Stomach (tissue), 4 donors: ENCODE results near the gene CRYBA4.

Experiments used
- EP300 ChIP-seq: sonication (generic); formaldehyde crosslinking; IDR thresholded peaks from one replicate; pipeline ENCODE4 v1.6.1; 2017; ENCODE audit warnings: antibody characterized with exemption
- TF ChIP-seq, protein P1 (sequence below), 7 experiments: fragments of 450-650 bp in 4 of 7; fragments of 200-600 bp in 3 of 7; sonication (generic) in 3 of 7; IDR thresholded peaks; one replicate each; pipeline ENCODE4 v1.5.1; 2016 to 2019; ENCODE audit warnings: antibody characterized with exemption in 7 of 7, control low read depth in 2 of 7, mild to moderate bottlenecking in 1 of 7

DNA sequence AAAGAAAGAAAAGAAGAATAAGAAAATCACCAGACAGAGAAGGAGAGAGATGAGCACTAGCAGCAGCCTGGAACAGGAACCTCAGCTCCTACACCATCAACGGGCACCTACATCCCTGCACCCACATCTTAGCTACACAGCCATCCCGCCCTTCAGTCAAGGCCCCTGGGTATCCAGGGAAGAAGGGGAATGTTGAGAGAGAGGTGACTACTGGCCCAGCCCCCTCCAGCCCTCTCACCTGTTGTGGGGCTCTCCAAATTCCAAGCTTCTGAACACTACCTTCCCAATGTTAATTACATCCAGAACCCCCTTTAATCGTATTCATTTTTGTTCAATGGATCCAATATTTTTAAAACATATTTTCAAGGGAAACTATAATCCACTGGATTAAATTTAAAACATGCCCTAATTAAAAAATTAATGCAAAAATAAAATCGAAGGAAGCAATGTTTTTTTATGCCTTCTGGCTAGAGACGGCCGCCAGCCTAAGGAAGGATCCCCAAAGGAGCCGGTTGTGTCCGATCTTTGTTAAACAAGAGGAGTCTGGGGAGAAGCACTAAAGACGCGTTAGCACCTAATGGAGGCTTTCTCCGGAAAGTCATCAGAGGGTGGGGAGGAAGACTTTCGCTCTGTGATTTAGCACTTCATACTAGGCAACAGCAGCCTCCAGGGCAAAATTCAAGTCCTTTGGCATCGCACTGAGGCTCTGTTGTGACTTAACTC lies 41.4 kb upstream of the CRYBA4 start:
- TF ChIP-seq, protein P1, sequence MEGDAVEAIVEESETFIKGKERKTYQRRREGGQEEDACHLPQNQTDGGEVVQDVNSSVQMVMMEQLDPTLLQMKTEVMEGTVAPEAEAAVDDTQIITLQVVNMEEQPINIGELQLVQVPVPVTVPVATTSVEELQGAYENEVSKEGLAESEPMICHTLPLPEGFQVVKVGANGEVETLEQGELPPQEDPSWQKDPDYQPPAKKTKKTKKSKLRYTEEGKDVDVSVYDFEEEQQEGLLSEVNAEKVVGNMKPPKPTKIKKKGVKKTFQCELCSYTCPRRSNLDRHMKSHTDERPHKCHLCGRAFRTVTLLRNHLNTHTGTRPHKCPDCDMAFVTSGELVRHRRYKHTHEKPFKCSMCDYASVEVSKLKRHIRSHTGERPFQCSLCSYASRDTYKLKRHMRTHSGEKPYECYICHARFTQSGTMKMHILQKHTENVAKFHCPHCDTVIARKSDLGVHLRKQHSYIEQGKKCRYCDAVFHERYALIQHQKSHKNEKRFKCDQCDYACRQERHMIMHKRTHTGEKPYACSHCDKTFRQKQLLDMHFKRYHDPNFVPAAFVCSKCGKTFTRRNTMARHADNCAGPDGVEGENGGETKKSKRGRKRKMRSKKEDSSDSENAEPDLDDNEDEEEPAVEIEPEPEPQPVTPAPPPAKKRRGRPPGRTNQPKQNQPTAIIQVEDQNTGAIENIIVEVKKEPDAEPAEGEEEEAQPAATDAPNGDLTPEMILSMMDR (IDR thresholded peaks at IDR 0.05) = no peak
- TF ChIP-seq EP300 = no peak
